GM18520 (cell line): ENCODE measurements around the gene CELSR3.

Experiments
- ATAC-seq: cut with Tn5 transposase; IDR thresholded peaks from one replicate; pipeline ENCODE4 v1.9.1; 2021; ENCODE audit not compliant: unreplicated experiment

CELSR3 gene

DNA sequence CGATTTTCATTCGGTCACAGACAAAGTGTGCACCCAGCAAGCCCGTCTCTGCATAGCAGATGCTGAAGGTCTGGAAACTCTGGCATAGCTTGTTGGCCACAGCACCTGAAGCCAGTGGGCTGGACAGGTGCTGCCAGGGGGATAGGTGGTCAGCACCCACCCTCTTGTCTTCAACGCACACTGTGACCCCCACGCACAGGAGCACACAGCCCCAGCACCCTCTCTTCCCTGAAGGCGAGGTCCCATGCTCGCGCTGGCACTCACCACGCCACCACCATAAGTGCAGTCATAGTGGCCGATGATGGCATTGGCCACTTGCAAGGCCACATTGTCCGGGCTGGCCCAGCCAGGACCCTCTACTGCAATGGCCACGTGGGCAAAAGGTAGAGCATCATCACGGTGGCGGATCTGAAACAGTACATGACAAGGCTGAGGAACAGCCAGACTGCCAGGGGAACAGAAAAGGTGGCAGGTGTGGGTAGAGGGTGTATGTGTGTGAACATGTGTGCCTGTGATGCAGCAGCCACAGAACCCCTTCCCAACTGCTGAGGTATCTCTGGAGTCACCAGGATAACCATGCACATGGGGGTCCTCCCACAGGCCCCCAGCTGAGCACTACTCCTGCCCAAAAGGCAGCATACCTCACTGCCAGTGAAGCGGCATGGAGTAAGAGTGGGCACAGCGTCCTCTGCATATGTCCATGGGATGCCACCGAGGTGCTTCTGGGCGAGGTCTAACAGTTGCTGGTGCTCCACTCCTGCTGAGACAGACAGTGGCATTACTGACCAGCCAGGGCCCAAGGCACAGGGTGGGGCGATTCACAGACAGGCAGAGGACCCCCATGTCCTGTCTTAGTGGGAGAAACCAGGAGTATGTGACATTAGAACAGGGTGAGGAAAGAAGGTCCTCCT lies 61.7 kb downstream of the CELSR3 start:
- ATAC-seq = no peak

- no peak for ATAC-seq
These were observed 63.0 kb downstream of the CELSR3 start for GRCh38 chr3:48599509-48600285.

- no peak for ATAC-seq
These were observed 63.6 kb downstream of the CELSR3 start for GRCh38 chr3:48599077-48599501.

DNA sequence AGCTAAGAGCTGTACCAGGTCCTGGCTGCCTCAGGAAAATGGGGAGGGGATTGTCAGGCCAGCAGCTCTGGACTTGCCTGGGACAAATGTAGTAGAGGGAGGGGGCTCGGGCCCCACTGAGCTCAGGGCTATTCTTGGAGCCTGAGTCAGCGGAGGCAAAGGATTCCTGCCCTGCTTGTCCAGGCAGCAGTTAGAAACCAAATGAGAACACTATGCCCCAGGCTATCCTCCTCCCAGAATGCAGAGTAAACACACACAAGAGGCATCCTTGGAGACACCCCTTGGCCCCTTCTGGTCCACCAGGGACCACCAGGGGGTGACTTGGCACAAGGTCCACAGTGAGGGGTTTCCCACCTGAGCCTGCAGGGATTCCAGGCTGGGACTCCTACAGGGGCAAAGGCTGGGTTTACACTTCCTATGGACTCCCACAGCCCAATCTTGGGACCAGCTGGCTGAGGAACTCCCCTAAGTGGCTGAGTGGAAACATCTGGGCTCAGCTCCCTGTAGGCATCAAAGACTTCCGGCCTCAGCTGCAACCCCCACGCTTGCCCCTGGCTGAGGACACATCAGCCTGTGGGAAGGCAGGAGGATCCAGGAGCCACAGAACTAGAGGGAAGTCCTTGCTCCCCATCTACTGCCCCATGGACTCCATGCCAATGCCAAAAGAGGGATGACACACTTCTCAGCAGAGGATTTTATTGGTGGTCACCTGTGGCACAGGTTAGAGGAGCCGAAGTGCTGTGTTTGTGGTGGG lies 64.2 kb downstream of the CELSR3 start:
- ATAC-seq = no peak

DNA sequence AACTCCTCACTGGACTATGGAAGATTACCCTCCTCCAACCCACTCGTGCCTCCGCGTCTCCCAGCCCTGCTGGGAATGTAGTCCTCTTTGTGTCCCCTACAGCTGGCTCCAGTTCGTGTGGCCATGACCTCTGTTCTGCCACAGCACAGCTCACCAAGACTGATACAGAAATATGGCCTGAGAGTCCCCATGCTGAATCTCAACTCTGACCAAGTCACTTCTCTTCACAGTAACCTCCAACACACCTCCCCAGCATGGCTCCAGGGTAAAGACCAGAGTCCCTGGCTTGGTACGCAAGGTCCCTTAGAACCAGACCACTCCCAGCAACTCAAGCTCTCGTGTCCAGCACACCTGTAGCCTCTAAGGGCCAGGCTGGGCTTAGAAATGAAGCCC lies 65.3 kb downstream of the CELSR3 start:
- ATAC-seq = no peak

GRCh38 chr3:48596676-48597407 lies 65.8 kb downstream of the CELSR3 start:
- ATAC-seq = no peak

DNA sequence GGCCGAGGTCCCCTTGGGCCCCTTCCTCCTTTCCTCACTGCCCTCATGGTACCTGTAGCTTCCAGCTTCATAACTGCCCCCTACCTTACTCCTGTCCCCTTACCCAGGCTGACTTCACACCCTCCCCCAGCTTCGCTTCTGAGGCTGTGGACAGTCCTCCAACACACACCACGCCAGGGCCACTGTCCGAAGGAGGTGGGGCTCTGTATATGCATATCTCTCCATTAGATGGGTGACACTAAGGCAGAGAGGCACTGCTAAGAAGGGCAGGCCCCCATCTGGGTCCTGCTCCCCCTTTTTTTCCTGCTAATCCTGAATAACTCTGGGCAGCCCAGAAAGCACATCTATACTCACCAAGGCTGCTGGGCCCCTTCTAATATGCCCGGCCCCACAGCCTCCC lies 66.5 kb downstream of the CELSR3 start:
- no peak for ATAC-seq

GRCh38 chr3:48595526-48596121 lies 67.1 kb downstream of the CELSR3 start:
- ATAC-seq = no peak

GRCh38 chr3:48595075-48595525 lies 67.6 kb downstream of the CELSR3 start, which contains the start of gene COL7A1:
TSS of gene COL7A1 (minus strand) at chr3:48595329. CDS start at chr3:48595159, 170 bp downstream.
- no peak for ATAC-seq

DNA sequence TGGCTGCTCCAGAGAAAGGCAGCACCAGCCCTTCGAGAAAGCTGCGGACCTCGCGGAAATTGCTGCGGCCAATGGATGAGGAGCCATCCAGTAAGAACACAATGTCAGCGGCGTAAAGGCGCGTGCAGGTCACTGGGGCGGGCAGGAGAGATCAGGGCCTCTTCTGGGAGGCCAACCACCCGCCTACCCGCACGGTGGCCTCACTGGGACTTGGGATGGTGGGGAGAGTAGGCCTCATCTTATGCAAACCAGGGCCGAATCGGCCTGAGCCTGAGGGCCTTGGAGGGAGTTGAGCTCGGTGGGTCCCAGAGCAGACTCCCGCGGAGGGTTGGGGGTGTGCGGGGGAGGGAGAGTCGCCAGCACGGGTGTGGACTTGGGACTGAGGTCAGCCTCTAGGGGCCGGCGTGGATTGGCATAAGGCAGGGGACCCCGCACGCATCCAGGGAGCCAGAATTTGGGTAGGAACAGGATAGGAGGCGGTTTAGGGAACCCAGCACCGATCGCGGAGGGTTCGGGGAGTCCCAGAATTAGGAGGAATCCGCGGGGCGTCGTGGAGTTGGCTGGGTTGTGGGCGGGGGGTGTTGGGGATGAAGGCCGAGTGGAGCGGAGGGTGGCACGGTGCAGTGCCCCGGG lies 68.2 kb downstream of the CELSR3 start:
- no peak for ATAC-seq

DNA sequence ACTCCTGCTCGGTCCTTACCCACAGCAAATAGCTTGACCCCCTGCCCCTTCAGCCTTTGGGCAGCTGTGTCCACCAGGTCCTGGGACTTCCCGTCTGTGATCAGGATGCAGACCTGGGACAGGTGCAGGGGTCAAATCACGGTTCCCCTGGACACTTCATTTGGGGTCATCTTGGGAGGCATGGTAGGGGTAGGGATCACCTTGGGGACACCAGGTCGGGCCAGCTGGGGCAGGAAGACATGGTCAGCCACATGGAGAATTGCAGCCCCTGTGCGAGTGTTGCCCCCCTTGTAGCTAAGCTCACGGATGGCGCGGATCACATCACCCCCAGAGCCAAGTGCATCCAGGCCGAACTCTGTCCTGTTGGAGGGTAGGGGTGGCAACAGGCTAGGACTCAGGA lies 69.3 kb downstream of the CELSR3 start:
- no peak for ATAC-seq

DNA sequence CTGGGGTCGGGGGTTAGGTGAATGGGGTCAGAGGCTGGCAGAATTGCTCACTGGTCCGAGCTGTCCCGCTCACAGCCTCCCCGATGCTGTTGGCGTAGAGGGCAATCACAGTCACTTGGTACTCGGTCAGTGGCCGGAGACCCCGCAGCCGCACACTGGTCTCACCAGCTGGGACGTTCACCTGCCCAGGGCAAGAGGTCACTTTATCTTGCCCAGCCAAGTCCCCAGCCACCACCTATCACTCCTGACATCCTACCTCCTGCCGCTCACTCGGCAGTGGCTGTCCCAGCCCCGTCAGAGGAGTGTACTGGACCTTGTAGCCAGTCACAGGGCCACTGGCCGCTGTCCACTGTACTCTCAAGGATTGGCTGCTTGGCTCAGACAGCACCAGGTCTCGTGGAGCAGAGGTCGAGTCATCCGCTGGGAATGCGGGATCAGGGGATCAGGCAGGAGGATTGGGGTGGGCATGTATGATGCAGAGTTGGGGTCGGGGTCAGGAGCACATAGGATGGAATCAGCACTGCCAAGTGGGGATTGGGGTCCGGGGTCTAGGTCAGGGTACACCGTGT lies 70.1 kb downstream of the CELSR3 start:
- ATAC-seq = no peak

- ATAC-seq = no peak
These were observed 70.7 kb downstream of the CELSR3 start for GRCh38 chr3:48591886-48592518.

DNA sequence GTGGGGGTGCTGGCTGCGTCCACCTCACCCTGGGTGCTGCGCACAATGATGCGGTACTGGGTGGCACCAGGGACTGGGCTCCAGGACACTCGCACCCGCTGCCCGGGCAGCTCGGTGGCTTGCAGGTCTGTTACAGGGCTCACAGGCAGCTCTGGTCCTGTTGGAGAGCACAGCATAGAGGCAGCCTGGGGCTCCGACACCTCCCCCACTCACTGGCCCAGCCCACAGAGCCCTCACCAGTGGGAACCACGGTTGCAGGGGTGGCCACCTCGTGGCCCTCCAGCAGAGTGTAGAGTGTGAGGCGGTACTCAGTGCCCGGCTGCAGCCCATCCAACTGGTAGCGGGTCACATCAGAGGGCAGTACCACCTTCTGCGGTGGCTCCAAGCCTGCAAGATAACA lies 71.2 kb downstream of the CELSR3 start:
- ATAC-seq = no peak

DNA sequence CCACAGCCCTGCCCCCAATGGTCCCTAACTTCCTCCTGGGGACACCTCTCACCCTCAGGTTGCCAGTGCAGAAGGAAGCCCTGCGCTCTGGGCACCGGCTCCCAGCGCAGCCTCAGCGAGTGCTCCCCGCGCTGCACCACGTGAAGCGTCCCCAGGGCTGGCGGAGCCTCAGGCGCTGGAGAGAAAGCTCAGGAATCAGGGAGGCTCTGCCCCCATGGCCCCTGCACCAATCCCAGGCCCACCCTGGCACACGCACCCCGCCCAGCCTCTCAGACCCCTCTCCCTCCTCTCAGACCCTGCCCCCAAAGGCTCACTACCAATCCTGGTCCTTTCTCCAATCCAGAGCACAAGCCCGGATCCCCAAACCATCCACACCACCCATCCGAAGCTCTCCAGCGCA lies 74.5 kb downstream of the CELSR3 start:
- no peak for ATAC-seq

- ATAC-seq = no peak
These were observed 75.0 kb downstream of the CELSR3 start for GRCh38 chr3:48587686-48588085.
